Neural progenitor cell (in vitro differentiated cells): ENCODE results near the gene CREB3L2. TPM values are rescaled to one million over a fixed set of nuclear protein-coding genes. Genes with fewer than 3 reads are reported as not detected.

Experiments
- DNase-seq: peaks from one replicate; pipeline ENCODE4 v3.0.0-alpha.2; 2016; ENCODE audit warnings: low spot score
- H2AFZ ChIP-seq: fragments of 200-600 bp; sonication (generic); replicated peaks from 2 replicates; pipeline ENCODE4 v1.6.1; 2016; ENCODE audit warnings: antibody characterized with exemption
- H3F3A ChIP-seq: fragments of 200-600 bp; sonication (generic); 2 replicates; pipeline ENCODE4 v1.6.1; 2016; ENCODE audit warnings: antibody characterized with exemption, low read depth
- H3K27ac ChIP-seq: fragments of 200-600 bp; sonication (generic); 2 replicates; pipeline ENCODE4 v1.5.1; 2016; ENCODE audit warnings: mild to moderate bottlenecking
- H3K27me3 ChIP-seq: fragments of 200-600 bp; sonication (generic); 2 replicates; pipeline ENCODE4 v1.6.1; 2016; ENCODE audit warnings: mild to moderate bottlenecking, moderate library complexity
- H3K36me3 ChIP-seq: fragments of 200-600 bp; sonication (generic); 2 replicates; pipeline ENCODE4 v1.5.1; 2016
- H3K4me1 ChIP-seq: fragments of 200-600 bp; sonication (generic); 2 replicates; pipeline ENCODE4 v1.6.1; 2016; ENCODE audit warnings: mixed run types
- H3K4me2 ChIP-seq: fragments of 200-600 bp; sonication (generic); 2 replicates; pipeline ENCODE4 v1.6.1; 2016
- H3K4me3 ChIP-seq: fragments of 200-600 bp; sonication (generic); 2 replicates; pipeline ENCODE4 v1.5.1; 2016
- H3K79me2 ChIP-seq: fragments of 200-600 bp; sonication (generic); 2 replicates; pipeline ENCODE4 v1.6.1; 2016; ENCODE audit warnings: low read depth
- H3K9ac ChIP-seq: fragments of 200-600 bp; sonication (generic); 2 replicates; pipeline ENCODE4 v1.6.1; 2016
- H3K9me3 ChIP-seq: fragments of 200-600 bp; sonication (generic); 2 replicates; pipeline ENCODE4 v1.5.1; 2016; ENCODE audit warnings: low read depth
- H4K20me1 ChIP-seq: fragments of 200-600 bp; sonication (generic); 2 replicates; pipeline ENCODE4 v1.6.1; 2016; ENCODE audit warnings: low read depth
- H3K27ac Mint-ChIP-seq: 3 replicates; pipeline ENCODE4 v1.8.0; 2021; ENCODE audit warnings: mixed read lengths
- H3K27me3 Mint-ChIP-seq: 2 replicates; pipeline ENCODE4 v1.8.0; 2022; ENCODE audit warnings: low read depth, mild to moderate bottlenecking, inconsistent platforms, moderate library complexity, mixed read lengths; ENCODE audit not compliant: insufficient read depth
- H3K36me3 Mint-ChIP-seq: 3 replicates; pipeline ENCODE4 v1.8.0; 2021; ENCODE audit warnings: mixed read lengths
- H3K4me1 Mint-ChIP-seq: 3 replicates; pipeline ENCODE4 v1.8.0; 2021; ENCODE audit warnings: mixed read lengths
- H3K4me3 Mint-ChIP-seq: 3 replicates; pipeline ENCODE4 v1.8.0; 2021; ENCODE audit warnings: mild to moderate bottlenecking, moderate library complexity, mixed read lengths
- H3K9me3 Mint-ChIP-seq: 3 replicates; pipeline ENCODE4 v1.8.0; 2020; ENCODE audit warnings: mixed read lengths
- CTCF ChIP-seq: fragments of 200-600 bp; sonication (generic); IDR thresholded peaks from 2 replicates; pipeline ENCODE4 v1.5.1; 2017; ENCODE audit warnings: antibody characterized with exemption, mild to moderate bottlenecking
- EZH2 ChIP-seq: fragments of 200-600 bp; sonication (generic); IDR thresholded peaks from 2 replicates; pipeline ENCODE4 v1.6.1; 2017; ENCODE audit warnings: antibody characterized with exemption, mild to moderate bottlenecking, moderate library complexity
- EZH2phosphoT487 ChIP-seq: fragments of 200-600 bp; sonication (generic); IDR thresholded peaks from 2 replicates; pipeline ENCODE4 v1.6.1; 2017; ENCODE audit warnings: antibody characterized with exemption
- total RNA-seq: library from RNA; depleted of rRNA; stranded (reverse); fragments of >200 nt; gene quantifications from 2 replicates; pipeline ENCODE4 v1.2.3, GENCODE V29; 2015; ENCODE audit warnings: low replicate concordance

The CREB3L2 gene
- total RNA-seq, 1 donor from 2014 or later: 9.9 TPM

GRCh38 chr7:137890449-137890921 lies 111.4 kb downstream of the CREB3L2 start:
- no peaks in the 10 kb centered on the region for H3K36me3 ChIP-seq
- Mint-ChIP-seq H3K27ac (no peak overlapping the region), H3K36me3 (peaks cover 32% of the 10 kb centered on the region)

GRCh38 chr7:137888241-137888640 lies 113.6 kb downstream of the CREB3L2 start:
- Histone ChIP-seq H3K4me3 (no peak overlapping the region), H3K9me3 (no peaks in the 10 kb centered on the region), H3K9ac (no peak overlapping the region), H2AFZ (no peak overlapping the region), H3K27me3 (no peaks in the 10 kb centered on the region), H3K27ac (no peak overlapping the region), H3K79me2 (no peaks in the 10 kb centered on the region), H3K4me1 (peaks cover 19% of the 10 kb centered on the region), H3K4me2 (no peak overlapping the region), H4K20me1 (no peaks in the 10 kb centered on the region), H3F3A (peaks cover 17% of the 10 kb centered on the region), H3K36me3 (no peaks in the 10 kb centered on the region)
- Mint-ChIP-seq H3K27me3 (no peaks in the 10 kb centered on the region), H3K36me3 (peaks cover 29% of the 10 kb centered on the region), H3K4me1 (peaks cover 19% of the 10 kb centered on the region), H3K27ac (no peak overlapping the region), H3K4me3 (no peak overlapping the region), H3K9me3 (no peaks in the 10 kb centered on the region)
- TF ChIP-seq EZH2 (no peak), CTCF (no peak), EZH2phosphoT487 (no peak)
- DNase-seq: no peak

More at GRCh38 chr7:137890449-137890921, 111.4 kb downstream of the CREB3L2 start:
- H3K27ac ChIP-seq: no peak overlapping the region
- no peaks in the 10 kb centered on the region for H4K20me1 ChIP-seq
- H3K9me3 Mint-ChIP-seq: no peaks in the 10 kb centered on the region
- no peaks in the 10 kb centered on the region for H3K79me2 ChIP-seq
- H3K4me2 ChIP-seq: no peak overlapping the region
- no peaks in the 10 kb centered on the region for H3K9me3 ChIP-seq
- H3F3A ChIP-seq: peaks cover 17% of the 10 kb centered on the region
- DNase-seq: no peak
- H3K27me3 Mint-ChIP-seq: no peaks in the 10 kb centered on the region
- no peaks in the 10 kb centered on the region for H3K27me3 ChIP-seq
- no peak overlapping the region for H3K9ac ChIP-seq
- H3K4me1 Mint-ChIP-seq: peaks cover 19% of the 10 kb centered on the region
- H2AFZ ChIP-seq: no peak overlapping the region
- no peak overlapping the region for H3K4me3 Mint-ChIP-seq
- TF ChIP-seq EZH2 (no peak), EZH2phosphoT487 (no peak), CTCF (no peak)
- H3K4me3 ChIP-seq: no peak overlapping the region
- H3K4me1 ChIP-seq: peaks cover 18% of the 10 kb centered on the region

GRCh38 chr7:137886746-137887145 lies 115.1 kb downstream of the CREB3L2 start:
- H3K79me2 ChIP-seq: no peaks in the 10 kb centered on the region
- peak overlapping the region; percentile 31 for H3K4me2 ChIP-seq
- no peak for DNase-seq
- TF ChIP-seq CTCF (no peak), EZH2phosphoT487 (no peak), EZH2 (no peak)
- H3K36me3 ChIP-seq: peaks cover under 1% of the 10 kb centered on the region
- no peaks in the 10 kb centered on the region for H3K27me3 ChIP-seq
- H4K20me1 ChIP-seq: no peaks in the 10 kb centered on the region
- H2AFZ ChIP-seq: no peak overlapping the region
- H3K9ac ChIP-seq: no peak overlapping the region
- H3K27ac ChIP-seq: peak overlapping the region; percentile 13
- Mint-ChIP-seq H3K27ac (peak overlapping the region; percentile 30), H3K36me3 (peaks cover 39% of the 10 kb centered on the region), H3K9me3 (peaks cover 4% of the 10 kb centered on the region), H3K27me3 (no peaks in the 10 kb centered on the region), H3K4me1 (peaks cover 19% of the 10 kb centered on the region), H3K4me3 (no peak overlapping the region)
- H3K9me3 ChIP-seq: no peaks in the 10 kb centered on the region
- peaks cover 19% of the 10 kb centered on the region for H3K4me1 ChIP-seq
- no peak overlapping the region for H3K4me3 ChIP-seq
- H3F3A ChIP-seq: peaks cover 18% of the 10 kb centered on the region
